Activated CD8-positive, alpha-beta memory T cell treated with anti-CD3 and anti-CD28 coated beads, Interleukin-2, amount 50 U/mL, for 4 hours (primary cell): ENCODE results near the gene TANGO2.

Experiments
- DNase-seq: peaks from one replicate; pipeline ENCODE4 v3.0.0-alpha.2; 2020

Gene TANGO2

GRCh38 chr22:20052309-20053259 is 31.7 kb downstream of the TANGO2 start:
- DNase-seq, result no peak

- no peak for DNase-seq
These were observed 32.6 kb downstream of the TANGO2 start for GRCh38 chr22:20053407-20054033.

GRCh38 chr22:20054034-20054427 is 33.1 kb downstream of the TANGO2 start:
- no peak for DNase-seq

- no peak for DNase-seq
These were observed 33.6 kb downstream of the TANGO2 start for GRCh38 chr22:20054485-20054884.

- no peak for DNase-seq
These were observed 34.2 kb downstream of the TANGO2 start for GRCh38 chr22:20055144-20055543.

- no peak for DNase-seq
These were observed 34.7 kb downstream of the TANGO2 start for GRCh38 chr22:20055654-20056053.

- no peak for DNase-seq
These were observed 35.3 kb downstream of the TANGO2 start for GRCh38 chr22:20056161-20056560.

GRCh38 chr22:20056696-20057386 is 35.9 kb downstream of the TANGO2 start:
- no peak for DNase-seq

GRCh38 chr22:20057596-20058268 is 36.8 kb downstream of the TANGO2 start:
- no peak for DNase-seq

GRCh38 chr22:20058989-20059770 is 38.3 kb downstream of the TANGO2 start:
- DNase-seq, result no peak

GRCh38 chr22:20060700-20061480 is 40.0 kb downstream of the TANGO2 start:
- DNase-seq, result no peak

- DNase-seq, result no peak
These were observed 40.6 kb downstream of the TANGO2 start for GRCh38 chr22:20061481-20061861.

- no peak for DNase-seq
These were observed 41.3 kb downstream of the TANGO2 start for GRCh38 chr22:20062043-20062765.

- no peak for DNase-seq
These were observed 41.8 kb downstream of the TANGO2 start for GRCh38 chr22:20062766-20063083.

- DNase-seq, result no peak
These were observed 42.6 kb downstream of the TANGO2 start for GRCh38 chr22:20063271-20064139.

GRCh38 chr22:20064140-20064480 is 43.2 kb downstream of the TANGO2 start:
- no peak for DNase-seq

GRCh38 chr22:20064545-20065262 is 43.8 kb downstream of the TANGO2 start:
- DNase-seq, result no peak

- DNase-seq, result no peak
These were observed 45.1 kb downstream of the TANGO2 start for GRCh38 chr22:20065896-20066616.
